ENCODE results near the gene MAP7D2.

Gene MAP7D2

GRCh38 chrX:19990556-19991349, 126.0 kb downstream of the MAP7D2 start, which contains the start of gene BCLAF3:
BCLAF3 (minus strand) TSS chrX:19991061; CDS start chrX:19970264, 20,797 bp downstream.
- H3K27ac ChIP-seq (ENCODE audit: insufficient read depth, low read length, poor library complexity, severe bottlenecking) = peak within 1 kb of the TSS; percentile 68
- peak within 1 kb of the TSS; percentile 72 for H3K4me3 ChIP-seq (ENCODE audit: insufficient read depth, low read depth, low read length, poor library complexity, severe bottlenecking)
- no peaks in the 10 kb centered on the region for H3K9me3 ChIP-seq (ENCODE audit: control insufficient read depth, low read length)
- DNase-seq = peak; percentile 72 to 81 (median 78)
- no peaks in the 10 kb centered on the region for H3K4me1 ChIP-seq (ENCODE audit: control insufficient read depth, insufficient read depth, low read length, poor library complexity, severe bottlenecking)
- no peaks in the 10 kb centered on the region for H3K27me3 ChIP-seq (replicated peaks; ENCODE audit: control insufficient read depth, insufficient read depth, low read length, poor library complexity, severe bottlenecking)
- no peaks in the 10 kb centered on the region for H3K36me3 ChIP-seq (ENCODE audit: control insufficient read depth, insufficient read depth, low read length)

GRCh38 chrX:19990151-19990555, 126.6 kb downstream of the MAP7D2 start:
- Histone ChIP-seq H3K27me3 (replicated peaks; ENCODE audit: control insufficient read depth, insufficient read depth, low read length, poor library complexity, severe bottlenecking) (no peaks in the 10 kb centered on the region), H3K9me3 (ENCODE audit: control insufficient read depth, low read length) (no peaks in the 10 kb centered on the region), H3K27ac (ENCODE audit: insufficient read depth, low read length, poor library complexity, severe bottlenecking) (peak overlapping the region; percentile 68), H3K4me3 (ENCODE audit: insufficient read depth, low read depth, low read length, poor library complexity, severe bottlenecking) (peak overlapping the region; percentile 72), H3K4me1 (ENCODE audit: control insufficient read depth, insufficient read depth, low read length, poor library complexity, severe bottlenecking) (no peaks in the 10 kb centered on the region), H3K36me3 (ENCODE audit: control insufficient read depth, insufficient read depth, low read length) (no peaks in the 10 kb centered on the region)
- no peak for DNase-seq

GRCh38 chrX:19987856-19988255, 128.9 kb downstream of the MAP7D2 start:
- H3K4me3 ChIP-seq (ENCODE audit: insufficient read depth, low read depth, low read length, poor library complexity, severe bottlenecking) = no peak overlapping the region
- H3K27me3 ChIP-seq (replicated peaks; ENCODE audit: control insufficient read depth, insufficient read depth, low read length, poor library complexity, severe bottlenecking) = no peaks in the 10 kb centered on the region
- no peak overlapping the region for H3K27ac ChIP-seq (ENCODE audit: insufficient read depth, low read length, poor library complexity, severe bottlenecking)

GRCh38 chrX:19986531-19986930, 130.2 kb downstream of the MAP7D2 start:
- Histone ChIP-seq H3K27ac (ENCODE audit: insufficient read depth, low read length, poor library complexity, severe bottlenecking) (no peak overlapping the region), H3K36me3 (ENCODE audit: control insufficient read depth, insufficient read depth, low read length) (no peaks in the 10 kb centered on the region), H3K27me3 (replicated peaks; ENCODE audit: control insufficient read depth, insufficient read depth, low read length, poor library complexity, severe bottlenecking) (no peaks in the 10 kb centered on the region), H3K4me3 (ENCODE audit: insufficient read depth, low read depth, low read length, poor library complexity, severe bottlenecking) (no peak overlapping the region), H3K4me1 (ENCODE audit: control insufficient read depth, insufficient read depth, low read length, poor library complexity, severe bottlenecking) (no peaks in the 10 kb centered on the region), H3K9me3 (ENCODE audit: control insufficient read depth, low read length) (no peaks in the 10 kb centered on the region)
- no peak for DNase-seq

More at GRCh38 chrX:19987856-19988255, 128.9 kb downstream of the MAP7D2 start:
- Histone ChIP-seq H3K4me1 (ENCODE audit: control insufficient read depth, insufficient read depth, low read length, poor library complexity, severe bottlenecking) (no peaks in the 10 kb centered on the region), H3K9me3 (ENCODE audit: control insufficient read depth, low read length) (no peaks in the 10 kb centered on the region), H3K36me3 (ENCODE audit: control insufficient read depth, insufficient read depth, low read length) (no peaks in the 10 kb centered on the region)
- DNase-seq = no peak

- no peak overlapping the region for H3K4me3 ChIP-seq (ENCODE audit: insufficient read depth, low read depth, low read length, poor library complexity, severe bottlenecking)
- no peak overlapping the region for H3K27ac ChIP-seq (ENCODE audit: insufficient read depth, low read length, poor library complexity, severe bottlenecking)
- no peaks in the 10 kb centered on the region for H3K4me1 ChIP-seq (ENCODE audit: control insufficient read depth, insufficient read depth, low read length, poor library complexity, severe bottlenecking)
- no peaks in the 10 kb centered on the region for H3K27me3 ChIP-seq (replicated peaks; ENCODE audit: control insufficient read depth, insufficient read depth, low read length, poor library complexity, severe bottlenecking)
- H3K9me3 ChIP-seq (ENCODE audit: control insufficient read depth, low read length) = no peaks in the 10 kb centered on the region
- DNase-seq = no peak
- H3K36me3 ChIP-seq (ENCODE audit: control insufficient read depth, insufficient read depth, low read length) = no peaks in the 10 kb centered on the region
These were observed 134.8 kb downstream of the MAP7D2 start for GRCh38 chrX:19981947-19982346.

GRCh38 chrX:19975845-19976244, 140.9 kb downstream of the MAP7D2 start:
- Histone ChIP-seq H3K4me3 (ENCODE audit: insufficient read depth, low read depth, low read length, poor library complexity, severe bottlenecking) (no peak overlapping the region), H3K36me3 (ENCODE audit: control insufficient read depth, insufficient read depth, low read length) (no peaks in the 10 kb centered on the region), H3K9me3 (ENCODE audit: control insufficient read depth, low read length) (no peaks in the 10 kb centered on the region), H3K27me3 (replicated peaks; ENCODE audit: control insufficient read depth, insufficient read depth, low read length, poor library complexity, severe bottlenecking) (no peaks in the 10 kb centered on the region), H3K4me1 (ENCODE audit: control insufficient read depth, insufficient read depth, low read length, poor library complexity, severe bottlenecking) (no peaks in the 10 kb centered on the region), H3K27ac (ENCODE audit: insufficient read depth, low read length, poor library complexity, severe bottlenecking) (no peak overlapping the region)
- DNase-seq = no peak

- H3K4me3 ChIP-seq (ENCODE audit: insufficient read depth, low read depth, low read length, poor library complexity, severe bottlenecking) = no peak overlapping the region
These were observed 143.7 kb downstream of the MAP7D2 start for GRCh38 chrX:19972984-19973383.

DNA sequence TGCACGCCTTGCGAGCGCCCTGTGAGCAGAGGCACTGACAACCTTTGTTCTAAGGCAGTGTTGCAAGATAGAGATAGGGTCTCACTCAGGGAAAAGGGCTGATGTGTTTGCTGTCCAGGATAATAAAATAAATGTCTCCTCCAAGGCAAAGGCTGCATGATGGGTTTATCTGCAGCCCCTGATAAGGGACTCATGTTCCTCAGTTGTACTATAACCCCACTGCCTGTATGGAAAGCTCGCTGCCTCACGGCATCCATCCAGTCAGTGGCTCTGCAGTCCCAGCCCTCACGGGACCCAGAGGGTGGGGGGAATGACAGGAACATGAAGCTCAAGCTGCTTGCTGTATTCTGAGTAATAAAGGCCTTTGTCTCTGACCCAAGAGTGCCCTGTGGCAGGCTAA, 148.4 kb downstream of the MAP7D2 start:
- no peak for DNase-seq

More at GRCh38 chrX:19972984-19973383, 143.7 kb downstream of the MAP7D2 start:
- DNase-seq = no peak
- Histone ChIP-seq H3K27me3 (replicated peaks; ENCODE audit: control insufficient read depth, insufficient read depth, low read length, poor library complexity, severe bottlenecking) (no peaks in the 10 kb centered on the region), H3K27ac (ENCODE audit: insufficient read depth, low read length, poor library complexity, severe bottlenecking) (no peak overlapping the region), H3K4me1 (ENCODE audit: control insufficient read depth, insufficient read depth, low read length, poor library complexity, severe bottlenecking) (no peaks in the 10 kb centered on the region), H3K9me3 (ENCODE audit: control insufficient read depth, low read length) (no peaks in the 10 kb centered on the region), H3K36me3 (ENCODE audit: control insufficient read depth, insufficient read depth, low read length) (no peaks in the 10 kb centered on the region)

DNA sequence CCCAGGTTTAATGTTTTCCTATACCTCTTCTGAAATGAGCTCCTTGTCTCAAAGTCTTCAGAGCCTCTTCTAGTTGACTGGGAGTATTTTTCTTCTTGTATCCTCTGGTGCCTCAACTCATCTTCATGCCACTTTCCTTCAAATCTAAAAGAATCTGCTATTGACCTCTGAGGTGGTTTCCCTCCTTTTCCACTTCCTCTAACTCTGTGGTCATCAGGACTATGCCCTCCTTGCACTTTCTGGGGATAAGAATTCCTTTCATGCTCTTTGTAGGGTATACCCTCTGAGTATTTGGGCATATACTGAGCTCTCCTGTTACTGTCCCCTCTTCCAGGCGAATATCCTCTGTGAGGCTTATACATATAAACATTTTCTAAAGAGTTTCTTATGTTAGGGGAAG, 150.7 kb downstream of the MAP7D2 start:
- no peak for DNase-seq
- H3K36me3 ChIP-seq (ENCODE audit: control insufficient read depth, insufficient read depth, low read length) = peaks cover 3% of the 10 kb centered on the region
- H3K27ac ChIP-seq (ENCODE audit: insufficient read depth, low read length, poor library complexity, severe bottlenecking) = no peak overlapping the region
- H3K4me1 ChIP-seq (ENCODE audit: control insufficient read depth, insufficient read depth, low read length, poor library complexity, severe bottlenecking) = no peaks in the 10 kb centered on the region
- H3K27me3 ChIP-seq (replicated peaks; ENCODE audit: control insufficient read depth, insufficient read depth, low read length, poor library complexity, severe bottlenecking) = no peaks in the 10 kb centered on the region
- H3K9me3 ChIP-seq (ENCODE audit: control insufficient read depth, low read length) = no peaks in the 10 kb centered on the region
- H3K4me3 ChIP-seq (ENCODE audit: insufficient read depth, low read depth, low read length, poor library complexity, severe bottlenecking) = no peak overlapping the region

More for the DNA sequence above, 148.4 kb downstream of the MAP7D2 start:
- no peak overlapping the region for H3K27ac ChIP-seq (ENCODE audit: insufficient read depth, low read length, poor library complexity, severe bottlenecking)
- H3K4me3 ChIP-seq (ENCODE audit: insufficient read depth, low read depth, low read length, poor library complexity, severe bottlenecking) = no peak overlapping the region
- no peaks in the 10 kb centered on the region for H3K9me3 ChIP-seq (ENCODE audit: control insufficient read depth, low read length)
- no peaks in the 10 kb centered on the region for H3K27me3 ChIP-seq (replicated peaks; ENCODE audit: control insufficient read depth, insufficient read depth, low read length, poor library complexity, severe bottlenecking)
- no peaks in the 10 kb centered on the region for H3K4me1 ChIP-seq (ENCODE audit: control insufficient read depth, insufficient read depth, low read length, poor library complexity, severe bottlenecking)
- peaks cover 3% of the 10 kb centered on the region for H3K36me3 ChIP-seq (ENCODE audit: control insufficient read depth, insufficient read depth, low read length)

DNA sequence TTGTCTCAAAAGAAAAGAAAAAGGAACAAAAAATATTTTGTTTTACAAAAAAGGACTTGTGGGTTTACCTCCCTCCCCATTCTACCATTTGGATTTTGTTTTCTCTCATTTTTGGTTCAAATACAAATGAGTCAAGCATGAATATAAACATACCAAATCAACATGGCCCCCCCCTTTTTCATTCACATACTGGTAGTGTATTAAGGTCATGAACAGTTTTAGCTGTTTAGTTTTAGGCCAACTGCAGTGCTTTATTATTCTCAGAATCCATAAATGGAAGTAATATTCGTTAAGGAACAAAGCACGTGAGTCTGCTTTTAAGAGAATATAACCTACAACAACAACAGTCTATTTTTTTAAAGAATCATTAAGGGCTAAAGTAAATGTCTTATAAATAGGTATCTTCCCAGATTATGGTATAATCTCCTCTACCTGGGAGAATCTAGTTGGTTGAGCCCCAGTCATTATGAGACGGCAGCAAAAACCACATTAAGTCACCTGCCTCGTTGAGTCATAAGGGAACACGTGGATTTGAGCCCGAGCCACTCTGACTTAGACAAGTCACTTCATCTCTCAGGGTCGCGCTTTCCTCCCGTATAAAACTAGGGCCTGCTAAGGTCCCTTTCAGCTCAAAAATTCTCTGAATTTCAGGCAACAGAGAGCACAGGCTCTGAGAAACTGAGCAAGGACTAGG, 152.5 kb downstream of the MAP7D2 start:
- DNase-seq = no peak
- Histone ChIP-seq H3K4me3 (ENCODE audit: insufficient read depth, low read depth, low read length, poor library complexity, severe bottlenecking) (no peak overlapping the region), H3K9me3 (ENCODE audit: control insufficient read depth, low read length) (no peaks in the 10 kb centered on the region), H3K36me3 (ENCODE audit: control insufficient read depth, insufficient read depth, low read length) (peaks cover 3% of the 10 kb centered on the region), H3K27ac (ENCODE audit: insufficient read depth, low read length, poor library complexity, severe bottlenecking) (no peak overlapping the region), H3K27me3 (replicated peaks; ENCODE audit: control insufficient read depth, insufficient read depth, low read length, poor library complexity, severe bottlenecking) (no peaks in the 10 kb centered on the region), H3K4me1 (ENCODE audit: control insufficient read depth, insufficient read depth, low read length, poor library complexity, severe bottlenecking) (no peaks in the 10 kb centered on the region)

Data from effector memory CD4-positive, alpha-beta T cell (primary cell).